Gastrocnemius medialis (tissue), 4 donors: Measurements from ENCODE around the gene FMC1. TPM values are rescaled to one million over a fixed set of nuclear protein-coding genes. Genes with fewer than 3 reads are reported as not detected.
"Not testable (repeated sequence)": the region's sequence is repeated elsewhere in the genome, so short reads cannot be mapped to it uniquely, and the experiment has no call there.

ENCODE experiments used
- ATAC-seq, 2 donors: fragments of 150-250 bp; one replicate each; pipeline ENCODE4 v1.9.1; 2016
- DNase-seq, 2 donors: peaks; one replicate each; pipeline ENCODE4 v3.0.0-alpha.2; 2019
- H3K27ac ChIP-seq, 4 donors: fragments of 200-600 bp; sonication (generic); 1 replicate in 1 of 4; 2 replicates in 3 of 4; pipeline ENCODE4 v1.5.1; 2016 to 2018; ENCODE audit warnings: mild to moderate bottlenecking in 2 of 4, moderate library complexity in 1 of 4
- H3K27me3 ChIP-seq, 3 donors: fragments of 200-600 bp; sonication (generic) in 2 of 3; 1 replicate in 1 of 3; 2 replicates in 2 of 3; pipeline versions ENCODE4 v1.5.1 to v1.6.0; 2016 to 2019; ENCODE audit warnings: mild to moderate bottlenecking in 1 of 3, moderate library complexity in 1 of 3
- H3K36me3 ChIP-seq, 2 donors: fragments of 200-600 bp; sonication (generic) in 1 of 2; one replicate each; pipeline ENCODE4 v1.5.1; 2017 to 2018
- H3K4me1 ChIP-seq, 2 donors: fragments of 200-600 bp; sonication (generic) in 1 of 2; one replicate each; pipeline ENCODE4 v1.5.1; 2016 to 2017; ENCODE audit warnings: mild to moderate bottlenecking in 2 of 2
- H3K4me3 ChIP-seq, 4 donors: fragments of 200-600 bp; sonication (generic) in 3 of 4; 1 replicate in 1 of 4; 2 replicates in 3 of 4; pipeline ENCODE4 v1.5.1; 2016 to 2019; ENCODE audit warnings: mild to moderate bottlenecking in 2 of 4
- H3K9me3 ChIP-seq, 3 donors: fragments of 200-600 bp; sonication (generic) in 2 of 3; 1 replicate in 1 of 3; 2 replicates in 2 of 3; pipeline ENCODE4 v1.5.1; 2016 to 2019
- CTCF ChIP-seq, 5 experiments: fragments of 450-650 bp in 3 of 5; fragments of 200-600 bp in 2 of 5; sonication (generic) in 2 of 5; IDR thresholded peaks in 4 of 5; conservative IDR thresholded peaks in 1 of 5; 1 replicate in 4 of 5; 2 replicates in 1 of 5; pipeline ENCODE4 v1.5.1; 2016 to 2019; ENCODE audit warnings: antibody characterized with exemption in 5 of 5, mild to moderate bottlenecking in 3 of 5, moderate library complexity in 3 of 5
- POLR2A ChIP-seq, 2 donors: fragments of 450-650 bp; IDR thresholded peaks; one replicate each; pipeline ENCODE4 v1.6.1; 2017; ENCODE audit warnings: antibody characterized with exemption in 2 of 2, mild to moderate bottlenecking in 2 of 2, moderate library complexity in 2 of 2
- in situ Hi-C, 4 donors: fragments of 200-750 bp; cut with MboI; loops; one replicate each; pipeline versions ENCODE4 v1.15.0 to v1.8.0; 2017; ENCODE audit warnings: low sequenced_read_pairs in 4 of 4
- intact Hi-C: fragments of 100-400 bp; cut with DNase I; formaldehyde crosslinking; loops from one replicate; pipeline ENCODE4 v1.15.1; 2023; ENCODE audit warnings: low total_unique reads
- total RNA-seq, 4 donors: library from RNA; depleted of rRNA; stranded (reverse); fragments of >200 nt; gene quantifications; one replicate each; pipeline versions ENCODE4 v1.1.0 to v1.2.3, GENCODE V29; 2016

Gene FMC1
- total RNA-seq, 4 donors from 2014 or later, result 19.3 to 32.6 (median 31.3) TPM

GRCh38 chr7:139332697-139333359, 8.3 kb upstream of the FMC1 start:
- in situ Hi-C loops, result loop anchor here in 1 of 4 donors (25.0 kb wide), 1 partner anchor 221 kb away; the partner anchor contains the start of gene ZC3HAV1
- ATAC-seq, result no peak

GRCh38 chr7:139333443-139333842, 7.7 kb upstream of the FMC1 start:
- H3K27me3 ChIP-seq, intact Hi-C loops, H3K27ac ChIP-seq, H3K4me1 ChIP-seq, ATAC-seq, DNase-seq, H3K36me3 ChIP-seq, H3K9me3 ChIP-seq, H3K4me3 ChIP-seq: not testable (repeated sequence)
- in situ Hi-C loops, result loop anchor here in 1 of 4 donors (25.0 kb wide), 1 partner anchor 221 kb away; the partner anchor contains the start of gene ZC3HAV1

More at GRCh38 chr7:139332697-139333359, 8.3 kb upstream of the FMC1 start:
- no peak for TF ChIP-seq POLR2A (IDR thresholded peaks at IDR 0.05)
- TF ChIP-seq CTCF (IDR thresholded peaks at IDR 0.05 in 4 of 5, conservative IDR thresholded peaks at IDR 0.05 in 1 of 5), result no peak
- no peak overlapping the region for H3K4me3 ChIP-seq
- H3K36me3 ChIP-seq, result no peaks in the 10 kb centered on the region
- intact Hi-C loops, result no loop called here
- H3K27me3 ChIP-seq, result no peaks in the 10 kb centered on the region
- no peaks in the 10 kb centered on the region for H3K9me3 ChIP-seq
- no peak overlapping the region for H3K27ac ChIP-seq
- DNase-seq, result no peak
- H3K4me1 ChIP-seq, result no peaks in the 10 kb centered on the region

- no peak overlapping the region for H3K4me3 ChIP-seq
- TF ChIP-seq CTCF (IDR thresholded peaks at IDR 0.05 in 4 of 5, conservative IDR thresholded peaks at IDR 0.05 in 1 of 5), result no peak
- TF ChIP-seq POLR2A (IDR thresholded peaks at IDR 0.05), result no peak
- H3K4me1 ChIP-seq, result no peaks in the 10 kb centered on the region
- no peak overlapping the region for H3K27ac ChIP-seq
- intact Hi-C loops, result no loop called here
- H3K27me3 ChIP-seq, result no peaks in the 10 kb centered on the region
- ATAC-seq (no peak), DNase-seq (no peak)
- no peaks in the 10 kb centered on the region for H3K9me3 ChIP-seq
- in situ Hi-C loops, result loop anchor here in 1 of 4 donors (25.0 kb wide), 1 partner anchor 222 kb away; the partner anchor contains the start of gene ZC3HAV1
- no peaks in the 10 kb centered on the region for H3K36me3 ChIP-seq
Observed at GRCh38 chr7:139334399-139335150, 6.6 kb upstream of the FMC1 start.

- Histone ChIP-seq H3K36me3 (no peaks in the 10 kb centered on the region), H3K4me1 (peaks cover 11 to 16% of the 10 kb centered on the region in 2 donors), H3K27me3 (no peaks in the 10 kb centered on the region), H3K4me3 (peak overlapping the region in 1 of 4 donors; percentile 77), H3K27ac (peak overlapping the region in 1 of 4 donors; percentile 100), H3K9me3 (no peaks in the 10 kb centered on the region)
- TF ChIP-seq CTCF (IDR thresholded peaks at IDR 0.05 in 4 of 5, conservative IDR thresholded peaks at IDR 0.05 in 1 of 5) (no peak), POLR2A (IDR thresholded peaks at IDR 0.05) (no peak)
- DNase-seq (no peak), ATAC-seq (no peak)
- intact Hi-C loops (no loop called here), in situ Hi-C loops (loop anchor here in 1 of 4 donors (25.0 kb wide), 1 partner anchor 227 kb away; the partner anchor contains the start of gene ZC3HAV1)
Observed at GRCh38 chr7:139339025-139339424, 2.1 kb upstream of the FMC1 start.

- Histone ChIP-seq H3K36me3 (no peaks in the 10 kb centered on the region), H3K27me3 (no peaks in the 10 kb centered on the region), H3K9me3 (no peaks in the 10 kb centered on the region), H3K4me3 (peak overlapping the region; percentile 77 to 96 (median 86)), H3K27ac (peak overlapping the region; percentile 97 to 100 (median 100)), H3K4me1 (peaks cover 11 to 16% of the 10 kb centered on the region in 2 donors)
- no peak for TF ChIP-seq POLR2A (IDR thresholded peaks at IDR 0.05)
- TF ChIP-seq CTCF (IDR thresholded peaks at IDR 0.05 in 4 of 5, conservative IDR thresholded peaks at IDR 0.05 in 1 of 5), result no peak
- DNase-seq (no peak), ATAC-seq (no peak)
- in situ Hi-C loops (loop anchor here in 1 of 4 donors (25.0 kb wide), 1 partner anchor 227 kb away; the partner anchor contains the start of gene ZC3HAV1), intact Hi-C loops (loop anchor here (1.0 to 5.0 kb wide), 3 partner anchors 20 to 207 kb away; partner anchors contain the start of gene LUC7L2)
Observed at GRCh38 chr7:139339698-139340036, 1.5 kb upstream of the FMC1 start.
